Frontal cortex (tissue), 4 donors: ENCODE results near the gene SLC4A3. TPM values are rescaled to one million over a fixed set of nuclear protein-coding genes. Genes with fewer than 3 reads are reported as not detected.

ENCODE experiments used
- DNase-seq, 2 donors: peaks; one replicate each; pipeline ENCODE4 v3.0.0; 2012; ENCODE audit warnings: low spot score in 2 of 2
- FAIRE-seq: peaks from 2 replicates; lab custom pipeline; 2012; peaks lifted over from hg19 to GRCh38; lab: Jason Lieb, UNC
- total RNA-seq: library from RNA; depleted of rRNA; stranded (reverse); fragments of >200 nt; gene quantifications from one replicate; pipeline ENCODE4 v1.2.3, GENCODE V29; 2014
- donor health status: control.
- donor health status: control.
- donor health status: control.

Gene SLC4A3
- total RNA-seq, 1 donor from 2014 or later = 31.8 TPM

DNA sequence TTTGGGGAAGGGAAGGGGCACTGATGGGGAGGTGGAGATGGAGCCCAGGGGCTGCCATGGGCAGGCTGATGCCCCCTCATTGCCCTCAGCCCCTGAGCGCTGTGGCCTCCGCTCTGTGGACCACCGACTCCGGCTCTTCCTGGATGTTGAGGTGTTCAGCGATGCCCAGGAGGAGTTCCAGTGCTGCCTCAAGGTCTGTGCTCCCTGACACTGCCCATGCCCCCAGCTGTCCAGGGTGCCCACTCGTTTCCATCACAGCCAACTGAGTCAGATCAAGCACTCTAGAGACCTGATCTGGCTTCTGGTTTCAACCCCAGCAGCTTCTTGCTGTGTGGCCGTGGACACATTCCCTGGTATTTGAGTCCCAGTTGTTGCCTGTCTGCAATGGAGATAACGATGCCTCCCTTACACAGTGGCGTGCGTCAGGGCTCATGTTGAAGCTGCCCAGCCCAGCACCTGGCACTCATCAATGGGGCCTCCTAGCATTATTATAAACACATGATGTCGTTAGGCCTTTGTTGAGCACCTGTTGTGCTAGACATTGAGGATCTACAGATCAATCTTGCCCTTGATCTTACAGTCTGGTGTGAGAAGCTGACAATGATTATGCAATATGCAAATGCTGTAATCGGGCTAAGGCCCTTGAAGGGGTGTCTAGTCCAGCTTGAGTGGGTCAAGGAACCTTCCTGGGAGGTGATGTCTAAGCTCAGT is 15.4 kb upstream of the SLC4A3 start:
- no peak for DNase-seq
- no peak for FAIRE-seq

DNA sequence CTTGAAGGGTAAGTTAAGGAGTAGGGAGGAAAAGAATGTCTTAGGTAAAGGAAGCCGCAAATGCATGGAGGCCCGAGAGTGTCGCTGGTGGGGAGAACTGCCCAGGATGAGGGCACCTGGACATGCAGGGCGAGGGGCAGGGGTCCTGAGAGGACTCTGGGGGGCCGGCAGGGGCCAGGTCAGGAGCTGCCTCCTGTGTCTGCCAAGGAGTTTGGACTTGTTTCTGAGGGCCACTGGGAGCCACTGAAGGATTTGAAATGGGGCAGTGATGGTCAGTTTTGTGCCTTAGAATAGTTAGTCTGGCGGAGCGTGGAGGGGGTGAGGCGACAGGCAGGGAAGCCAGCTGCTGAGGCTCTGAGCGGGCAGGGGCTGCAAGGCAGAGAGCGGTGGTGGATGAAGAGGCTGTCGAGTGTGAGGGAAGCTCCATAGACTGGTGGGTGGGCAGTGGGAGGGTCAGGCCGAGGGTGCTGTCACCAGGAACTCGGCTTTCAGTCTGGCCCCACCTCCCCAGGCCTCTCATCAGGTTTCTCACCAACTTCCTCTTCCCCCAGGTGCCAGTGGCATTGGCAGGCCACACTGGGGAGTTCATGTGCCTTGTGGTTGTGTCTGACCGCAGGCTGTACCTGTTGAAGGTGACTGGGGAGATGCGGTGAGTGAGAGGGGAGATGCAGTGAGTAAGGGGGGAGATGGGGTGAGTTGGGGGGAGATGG is 14.7 kb upstream of the SLC4A3 start:
- FAIRE-seq (no peak), DNase-seq (no peak)

DNA sequence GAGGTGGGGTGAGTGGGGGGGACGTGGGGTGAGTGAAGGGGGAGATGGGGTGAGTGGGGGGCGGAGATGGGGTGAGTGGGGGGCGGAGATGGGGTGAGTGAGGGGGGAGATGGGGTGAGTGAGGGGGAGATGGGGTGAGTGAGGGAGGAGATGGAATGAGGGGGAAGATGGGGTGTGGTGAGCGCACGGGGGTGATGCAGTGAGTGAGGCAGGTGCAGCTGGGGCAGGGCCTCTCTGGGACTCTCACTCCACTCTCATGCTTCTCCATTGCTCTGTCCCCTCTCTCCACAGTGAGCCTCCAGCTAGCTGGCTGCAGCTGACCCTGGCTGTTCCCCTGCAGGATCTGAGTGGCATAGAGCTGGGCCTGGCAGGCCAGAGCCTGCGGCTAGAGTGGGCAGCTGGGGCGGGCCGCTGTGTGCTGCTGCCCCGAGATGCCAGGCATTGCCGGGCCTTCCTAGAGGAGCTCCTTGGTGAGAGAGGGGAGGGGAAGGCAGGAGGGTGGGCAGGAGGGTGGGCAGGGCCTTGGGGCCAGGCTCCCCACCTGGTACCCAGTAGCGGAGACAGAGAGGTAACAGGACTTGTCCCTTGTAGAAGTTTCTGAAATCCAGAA is 13.9 kb upstream of the SLC4A3 start:
- FAIRE-seq (no peak), DNase-seq (no peak)

DNA sequence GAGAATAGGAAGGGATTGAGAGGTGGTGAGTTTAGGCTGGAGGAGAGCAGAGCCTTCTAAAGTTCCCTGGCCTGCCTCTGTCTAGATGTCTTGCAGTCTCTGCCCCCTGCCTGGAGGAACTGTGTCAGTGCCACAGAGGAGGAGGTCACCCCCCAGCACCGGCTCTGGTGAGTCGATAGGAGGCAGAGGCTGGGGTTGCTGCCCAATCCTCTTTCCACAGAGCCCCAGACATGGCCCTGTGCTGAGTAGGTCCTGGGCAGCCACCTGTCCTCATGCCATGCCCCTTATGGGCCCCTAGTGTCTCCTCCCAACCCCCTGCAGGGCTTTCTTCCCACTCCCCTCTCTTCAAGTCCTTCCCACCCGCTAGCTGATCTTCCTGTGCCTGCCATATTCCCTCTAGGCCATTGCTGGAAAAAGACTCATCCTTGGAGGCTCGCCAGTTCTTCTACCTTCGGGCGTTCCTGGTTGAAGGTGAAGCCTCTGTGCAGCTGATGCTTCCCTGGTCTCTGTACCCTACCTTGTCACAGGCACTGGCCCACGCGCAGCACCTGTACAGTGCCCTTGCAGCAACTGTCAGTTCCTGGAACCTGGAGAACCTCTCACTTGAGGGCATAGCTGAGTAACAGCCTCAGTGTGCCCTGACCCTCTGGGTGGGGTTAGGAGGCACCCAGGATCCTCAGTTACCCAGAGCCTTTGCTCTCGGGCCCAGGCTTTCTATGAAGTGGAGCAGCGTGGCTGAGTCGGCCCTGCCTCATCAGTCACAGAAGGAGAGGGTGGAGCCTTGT is 13.2 kb upstream of the SLC4A3 start:
- no peak for DNase-seq

DNA sequence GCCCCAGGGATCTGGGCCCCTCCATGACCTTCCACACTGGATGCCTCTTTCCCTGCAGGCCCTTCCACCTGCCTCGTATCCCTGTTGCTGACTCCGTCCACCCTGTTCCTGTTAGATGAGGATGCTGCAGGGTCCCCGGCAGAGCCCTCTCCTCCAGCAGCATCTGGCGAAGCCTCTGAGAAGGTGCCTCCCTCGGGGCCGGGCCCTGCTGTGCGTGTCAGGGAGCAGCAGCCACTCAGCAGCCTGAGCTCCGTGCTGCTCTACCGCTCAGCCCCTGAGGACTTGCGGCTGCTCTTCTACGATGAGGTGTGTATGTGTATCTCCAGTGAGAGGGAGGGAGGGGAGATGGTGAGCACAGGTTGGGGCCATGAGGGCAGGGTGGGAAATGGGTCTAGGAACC is 12.4 kb upstream of the SLC4A3 start:
- DNase-seq (no peak), FAIRE-seq (no peak)

More for the DNA sequence above, 13.2 kb upstream of the SLC4A3 start:
- no peak for FAIRE-seq

DNA sequence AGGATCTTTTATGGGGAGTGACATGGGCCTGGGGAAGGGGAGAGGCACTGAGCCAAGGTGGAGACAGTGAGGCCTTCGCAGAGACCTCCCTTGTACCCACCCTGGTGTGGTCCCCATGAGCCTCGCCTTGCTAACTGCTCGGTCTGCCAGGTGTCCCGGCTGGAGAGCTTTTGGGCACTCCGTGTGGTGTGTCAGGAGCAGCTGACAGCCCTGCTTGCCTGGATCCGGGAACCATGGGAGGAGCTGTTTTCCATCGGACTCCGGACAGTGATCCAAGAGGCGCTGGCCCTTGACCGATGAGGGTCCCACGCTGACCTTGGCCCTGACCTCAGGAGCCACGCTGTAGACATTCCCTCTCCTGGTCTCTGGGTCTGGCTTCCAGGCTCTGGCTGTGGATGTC is 11.5 kb upstream of the SLC4A3 start:
- DNase-seq (no peak), FAIRE-seq (no peak)

DNA sequence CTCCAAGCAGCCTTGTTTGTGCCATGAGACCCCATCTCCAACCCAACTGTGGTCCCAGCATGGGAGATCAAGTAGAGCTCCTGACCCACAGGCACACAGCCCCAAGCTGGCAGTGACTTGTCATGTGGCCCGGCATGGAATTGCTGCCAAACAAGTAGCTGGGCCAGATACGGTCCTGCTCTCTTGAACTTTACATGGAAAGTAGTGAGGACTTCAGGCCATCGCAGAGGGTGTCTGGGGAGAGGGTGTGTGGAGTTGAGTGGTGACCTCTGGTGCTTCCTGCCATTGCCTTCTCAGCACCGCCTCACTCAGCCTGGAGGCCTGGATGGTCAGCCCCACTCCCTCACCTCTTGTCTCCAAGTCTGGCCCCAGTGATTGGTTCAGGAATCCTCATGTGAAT is 10.9 kb upstream of the SLC4A3 start:
- FAIRE-seq = no peak
- no peak for DNase-seq

DNA sequence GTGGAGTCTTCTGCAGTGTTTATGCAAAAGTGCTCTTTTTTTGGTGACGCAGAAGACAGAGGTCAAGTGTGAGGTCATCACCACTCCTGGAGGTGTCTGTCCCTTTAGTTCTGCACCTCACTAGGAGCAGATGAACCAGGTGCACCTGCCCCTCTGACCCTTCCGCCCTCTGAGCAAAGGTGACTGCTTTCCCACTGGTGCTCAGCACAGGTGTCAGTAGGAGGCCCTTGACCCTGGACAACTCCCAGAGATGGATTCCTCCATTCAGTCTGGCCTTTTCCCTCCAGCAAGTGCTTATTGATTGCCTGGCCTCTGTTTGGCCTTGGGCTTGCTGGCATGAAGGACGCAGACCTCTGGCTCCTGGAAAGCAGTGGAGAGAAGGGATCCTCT is 8.7 kb upstream of the SLC4A3 start:
- DNase-seq (no peak), FAIRE-seq (no peak)

DNA sequence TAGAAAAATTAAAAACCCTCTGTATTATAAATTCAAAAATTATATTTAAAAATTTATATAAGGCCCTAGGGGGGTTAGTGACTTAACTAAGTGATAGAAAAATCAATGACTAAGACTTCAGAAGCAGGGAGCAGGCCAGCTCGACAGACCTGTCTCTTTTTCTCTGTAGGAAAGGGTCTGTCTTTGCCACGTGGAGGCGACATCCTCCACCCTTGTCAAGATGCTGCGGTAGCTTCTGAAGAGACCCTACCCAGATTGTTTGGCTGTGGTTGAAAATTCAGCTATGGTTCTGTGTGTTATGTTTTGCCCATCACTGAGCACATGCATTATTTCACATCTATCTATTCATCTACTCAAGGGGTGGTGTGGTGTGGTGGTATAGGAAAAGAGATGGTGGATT is 8.2 kb upstream of the SLC4A3 start:
- FAIRE-seq (no peak), DNase-seq (no peak)

DNA sequence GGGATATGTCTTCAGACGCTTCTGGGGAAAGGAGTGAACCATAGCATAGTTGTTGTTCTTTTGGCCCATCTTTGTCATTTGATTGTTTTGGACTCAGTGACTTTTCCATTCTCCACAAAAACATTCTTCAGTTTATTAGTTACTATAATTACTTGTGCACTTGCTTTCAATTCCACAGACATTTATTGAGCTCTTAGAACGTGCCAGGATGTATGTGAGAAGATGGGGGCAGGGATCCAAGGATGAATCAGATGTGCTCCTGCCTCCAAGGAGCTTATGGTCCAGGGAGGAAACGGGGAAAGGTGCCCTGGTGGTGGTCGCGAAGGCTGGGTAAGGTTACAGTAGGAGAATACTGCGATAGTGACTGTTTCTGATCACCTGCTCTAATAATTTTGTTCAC is 6.9 kb upstream of the SLC4A3 start:
- FAIRE-seq (no peak), DNase-seq (no peak)

DNA sequence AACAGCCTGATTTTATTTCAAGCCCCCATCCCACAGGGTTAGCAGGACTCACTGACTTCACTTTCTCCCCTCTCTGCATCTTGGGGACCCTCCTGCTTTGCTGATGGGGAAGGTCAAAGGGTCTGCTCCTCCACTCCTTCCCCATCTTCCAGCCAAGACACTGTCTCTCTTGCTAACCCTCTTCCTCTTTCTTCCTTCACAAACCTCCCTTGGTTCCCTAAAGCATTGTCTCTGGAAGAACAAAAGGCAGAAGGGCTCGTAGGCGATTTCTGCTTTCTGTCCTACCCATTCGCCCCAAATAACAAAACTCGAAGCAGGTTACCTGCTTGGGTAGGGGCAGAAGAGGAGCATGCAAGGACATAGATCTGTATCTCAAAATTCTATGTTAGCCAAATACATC is 5.5 kb upstream of the SLC4A3 start:
- FAIRE-seq = no peak
- no peak for DNase-seq

DNA sequence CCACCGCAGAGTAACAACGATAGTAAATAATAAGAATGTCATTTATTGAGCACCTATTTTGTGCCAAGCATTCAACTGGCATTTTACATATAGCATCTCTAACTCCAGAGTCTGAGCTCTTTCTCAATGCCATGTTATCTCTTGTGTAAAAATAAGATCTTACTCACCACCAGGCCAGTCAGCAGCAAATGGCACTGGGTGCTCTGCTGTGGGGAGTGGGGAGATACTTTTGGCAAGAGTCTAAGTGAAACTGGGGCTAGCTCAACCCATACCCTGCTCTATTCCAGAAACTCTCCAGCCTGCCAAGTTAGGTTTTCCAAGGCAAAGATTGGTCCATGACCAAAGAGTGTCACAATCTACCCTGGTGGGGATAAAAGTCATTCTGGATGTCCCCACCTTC is 5.0 kb upstream of the SLC4A3 start:
- DNase-seq (no peak), FAIRE-seq (no peak)

DNA sequence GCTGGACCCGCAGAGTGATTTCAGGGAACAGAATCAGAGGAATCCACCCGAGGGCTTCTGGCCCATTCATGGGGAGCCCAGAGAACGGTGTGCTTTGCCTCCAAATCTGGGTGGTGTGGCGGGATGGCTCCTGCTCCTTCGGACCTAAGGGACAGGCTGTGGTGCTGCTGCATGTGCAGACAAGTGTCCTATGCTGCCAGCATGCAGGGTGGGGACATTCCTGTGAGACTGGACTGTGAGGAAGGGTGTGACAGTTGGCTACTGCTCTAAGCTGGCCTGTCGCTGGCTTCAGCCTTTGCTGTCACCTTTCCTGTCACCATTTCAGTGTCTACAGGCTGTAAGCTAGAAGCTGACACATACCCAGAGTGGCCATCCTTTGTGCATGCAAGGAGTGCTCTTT is 2.9 kb upstream of the SLC4A3 start:
- DNase-seq = no peak
- no peak for FAIRE-seq

DNA sequence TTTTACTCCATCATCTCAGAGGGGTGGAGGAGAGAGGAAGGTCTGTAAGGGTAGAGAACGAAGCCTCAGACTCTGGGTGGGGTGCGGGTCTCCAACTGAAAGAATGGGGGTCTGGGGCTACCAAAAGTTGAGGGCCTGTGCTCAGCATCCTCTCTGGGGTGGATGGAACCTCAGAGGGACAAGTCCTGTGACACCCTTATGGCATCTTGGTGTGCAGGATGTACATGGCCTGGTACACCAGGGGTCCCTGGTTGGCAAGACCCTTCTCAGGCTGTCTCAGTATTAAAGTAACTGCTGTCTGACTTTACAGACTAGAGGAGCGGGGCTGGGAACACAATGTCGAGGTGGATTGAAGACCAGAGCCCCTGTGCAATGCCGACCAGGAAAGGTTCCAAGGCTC is 2.3 kb upstream of the SLC4A3 start:
- no peak for FAIRE-seq
- DNase-seq = no peak

DNA sequence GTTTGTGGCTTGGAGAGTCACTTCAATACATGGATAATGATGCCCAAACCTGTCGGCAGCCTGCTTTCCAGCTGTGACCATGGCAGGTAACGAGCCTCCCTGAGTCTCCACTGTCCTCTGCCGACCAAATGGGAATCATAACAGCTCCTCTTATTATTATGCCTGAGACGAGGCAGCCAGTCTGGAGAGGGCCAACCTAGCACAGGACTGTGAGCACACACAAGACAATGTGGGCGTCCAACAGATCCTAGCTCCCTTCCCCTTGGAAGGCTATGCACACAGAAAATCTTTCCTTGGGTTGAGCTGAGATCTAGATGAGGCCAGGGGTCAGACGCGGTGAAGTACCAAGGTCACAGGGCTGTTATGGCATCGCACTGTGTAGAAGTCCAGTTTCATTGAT is 890 bp upstream of the SLC4A3 start:
- DNase-seq (no peak), FAIRE-seq (no peak)

DNA sequence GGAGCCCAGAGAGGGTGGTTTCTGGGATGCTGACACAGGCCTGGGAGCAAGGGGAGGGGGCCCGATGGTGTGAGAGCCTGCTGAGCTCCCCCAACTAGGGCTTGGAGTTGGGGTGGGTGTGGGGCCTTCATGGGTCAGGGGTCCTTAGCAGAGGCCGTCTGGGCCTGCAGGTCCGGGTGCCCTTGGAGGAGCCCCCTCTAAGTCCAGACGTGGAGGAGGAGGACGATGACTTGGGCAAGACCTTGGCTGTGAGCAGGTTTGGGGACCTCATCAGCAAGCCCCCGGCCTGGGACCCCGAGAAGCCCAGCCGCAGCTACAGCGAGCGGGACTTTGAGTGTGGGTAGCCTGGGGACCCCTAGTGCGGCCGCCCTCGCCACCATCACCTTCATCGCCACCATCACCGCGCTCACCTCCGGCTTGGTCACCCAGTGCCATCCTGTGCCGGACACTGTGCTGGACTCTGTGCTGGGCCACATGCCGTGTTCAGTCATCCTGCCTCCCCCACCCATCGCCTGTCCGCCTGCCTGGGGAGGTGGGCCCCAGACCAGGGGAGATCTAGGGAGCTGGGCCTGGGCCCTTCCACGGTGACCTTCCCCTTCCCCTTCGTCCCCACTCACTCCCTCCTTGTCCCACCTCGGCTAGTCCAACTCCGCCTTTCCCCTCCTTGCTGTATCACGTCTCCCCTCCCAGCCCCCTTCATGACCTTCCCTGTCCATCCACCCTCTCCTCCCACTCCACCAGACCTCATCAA is 980 bp downstream of the SLC4A3 start:
- DNase-seq (no peak), FAIRE-seq (no peak)

DNA sequence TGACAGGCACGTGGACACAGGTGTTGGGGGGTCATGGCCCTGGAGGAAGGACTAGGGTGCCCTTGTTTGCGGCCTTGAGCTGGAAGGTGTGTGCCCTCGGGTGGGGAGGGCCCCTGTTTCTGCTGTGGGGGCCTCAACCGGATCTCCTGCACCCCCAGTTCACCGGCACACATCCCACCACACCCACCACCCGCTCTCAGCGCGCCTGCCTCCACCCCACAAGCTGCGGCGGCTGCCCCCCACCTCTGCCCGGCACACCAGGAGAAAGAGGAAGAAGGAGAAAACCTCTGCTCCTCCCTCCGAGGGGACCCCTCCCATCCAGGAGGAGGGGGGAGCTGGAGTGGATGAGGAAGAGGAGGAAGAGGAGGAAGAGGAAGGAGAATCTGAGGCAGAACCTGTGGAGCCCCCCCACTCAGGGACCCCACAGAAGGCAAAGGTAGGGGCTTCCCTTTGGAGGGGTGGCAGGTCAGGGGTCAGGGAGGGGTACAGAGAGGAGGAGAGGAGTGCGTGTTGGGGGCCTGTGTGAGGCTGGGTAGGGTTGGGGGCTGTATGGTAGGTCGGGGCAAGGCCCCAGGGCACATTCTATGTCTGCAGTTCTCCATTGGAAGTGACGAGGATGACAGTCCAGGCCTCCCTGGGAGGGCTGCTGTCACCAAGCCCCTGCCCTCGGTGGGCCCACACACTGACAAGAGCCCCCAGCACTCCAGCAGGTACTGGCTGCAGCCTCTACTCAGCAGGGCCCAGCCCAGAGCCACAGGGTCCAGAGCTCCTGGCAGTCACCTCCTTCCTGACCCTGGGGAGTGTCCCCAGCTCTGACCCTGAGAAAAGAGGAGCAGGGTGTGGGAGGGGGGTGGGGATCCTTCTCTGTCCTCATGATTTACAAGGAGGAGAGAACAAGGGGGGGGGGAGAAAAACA is 1.8 kb downstream of the SLC4A3 start:
- FAIRE-seq = no peak
- no peak for DNase-seq

DNA sequence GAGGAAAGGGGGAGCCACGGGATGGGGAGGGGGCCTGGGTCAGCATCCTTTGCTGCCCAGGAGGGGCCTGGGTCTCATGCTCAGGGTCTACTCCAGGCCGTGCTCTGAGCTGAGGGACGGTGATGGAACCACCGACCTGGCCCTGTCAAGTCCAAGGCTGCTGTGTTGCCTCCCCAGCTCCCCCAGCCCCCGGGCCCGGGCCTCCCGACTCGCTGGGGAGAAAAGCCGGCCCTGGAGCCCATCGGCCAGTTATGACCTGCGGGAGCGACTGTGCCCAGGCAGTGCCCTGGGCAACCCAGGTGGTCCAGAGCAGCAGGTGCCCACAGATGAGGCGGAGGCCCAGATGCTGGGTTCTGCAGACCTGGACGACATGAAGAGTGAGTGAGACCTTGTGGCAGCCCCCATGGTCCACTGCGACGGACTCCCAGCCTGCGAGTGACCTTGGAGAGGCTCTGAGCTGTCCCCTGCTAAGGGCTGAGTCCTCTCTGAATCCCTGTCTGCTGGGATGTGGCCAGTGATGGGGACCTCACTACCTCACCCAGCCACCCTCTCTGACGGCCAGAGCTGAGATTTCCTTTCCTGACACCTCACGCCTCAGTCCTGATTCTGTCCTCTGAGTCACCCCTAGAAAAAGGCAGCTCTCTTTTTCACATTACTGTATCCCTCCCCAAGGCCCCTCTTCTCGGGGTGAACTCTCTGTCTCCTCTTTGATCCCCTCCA is 2.7 kb downstream of the SLC4A3 start:
- DNase-seq = no peak
- no peak for FAIRE-seq
